Vagina (tissue), 2 donors: ENCODE results near the gene CBX8. TPM values are rescaled to one million over a fixed set of nuclear protein-coding genes. Genes with fewer than 3 reads are reported as not detected.
"Not testable (repeated sequence)": the region's sequence is repeated elsewhere in the genome, so short reads cannot be mapped to it uniquely, and the experiment has no call there.

Source experiments
- DNase-seq, 2 donors: peaks; one replicate each; pipeline ENCODE4 v3.0.0-alpha.2; 2017; ENCODE audit errors: extremely low spot score in 2 of 2
- H3K27ac ChIP-seq: fragments of 200-600 bp; sonication (generic); one replicate; pipeline ENCODE4 v1.5.1; 2019
- H3K27me3 ChIP-seq: fragments of 200-600 bp; sonication (generic); one replicate; pipeline ENCODE4 v1.5.1; 2019
- H3K36me3 ChIP-seq, 2 donors: fragments of 200-600 bp; sonication (generic); one replicate each; pipeline ENCODE4 v1.5.1; 2017 to 2019
- H3K4me1 ChIP-seq: fragments of 200-600 bp; sonication (generic); one replicate; pipeline ENCODE4 v1.5.1; 2019
- H3K4me3 ChIP-seq, 2 donors: fragments of 200-600 bp; sonication (generic); 1 replicate in 1 of 2; 2 replicates in 1 of 2; pipeline ENCODE4 v1.5.1; 2016 to 2019
- H3K9me3 ChIP-seq: fragments of 200-600 bp; sonication (generic); one replicate; pipeline ENCODE4 v1.5.1; 2019
- CTCF ChIP-seq, 3 experiments: fragments of 450-650 bp in 2 of 3; fragments of 200-600 bp in 1 of 3; sonication (generic) in 1 of 3; IDR thresholded peaks; one replicate each; pipeline ENCODE4 v1.5.1; 2017 to 2019; ENCODE audit warnings: antibody characterized with exemption in 3 of 3, mild to moderate bottlenecking in 2 of 3, moderate library complexity in 2 of 3
- POLR2A ChIP-seq, 2 donors: fragments of 450-650 bp; IDR thresholded peaks; one replicate each; pipeline ENCODE4 v1.6.1; 2017; ENCODE audit warnings: antibody characterized with exemption in 2 of 2, mild to moderate bottlenecking in 2 of 2, moderate library complexity in 2 of 2
- POLR2AphosphoS5 ChIP-seq, 2 donors: sonication (generic); formaldehyde crosslinking; IDR thresholded peaks; one replicate each; pipeline ENCODE4 v1.9.0; 2017; ENCODE audit warnings: antibody characterized with exemption in 2 of 2, mild to moderate bottlenecking in 2 of 2, low read depth in 1 of 2; ENCODE audit not compliant: insufficient read depth in 1 of 2
- intact Hi-C: fragments of 100-400 bp; cut with DNase I; formaldehyde crosslinking; loops from one replicate; pipeline ENCODE4 v1.15.1; 2023
- total RNA-seq: library from RNA; depleted of rRNA; stranded (reverse); fragments of >200 nt; gene quantifications from one replicate; pipeline ENCODE4 v1.2.3, GENCODE V29; 2016

CBX8 gene
- total RNA-seq, 1 donor from 2014 or later, result 0.98 TPM

GRCh38 chr17:79775632-79776031 lies 21.2 kb downstream of the CBX8 start:
- no peak for TF ChIP-seq POLR2A (IDR thresholded peaks at IDR 0.05)
- TF ChIP-seq CTCF (IDR thresholded peaks at IDR 0.05), result no peak
- peaks cover 4% of the 10 kb centered on the region for H3K27me3 ChIP-seq
- H3K27ac ChIP-seq, result no peak overlapping the region
- H3K36me3 ChIP-seq, result no peaks in the 10 kb centered on the region
- no peak overlapping the region for H3K4me3 ChIP-seq
- H3K9me3 ChIP-seq, result no peaks in the 10 kb centered on the region
- H3K4me1 ChIP-seq, result peaks cover 24% of the 10 kb centered on the region
- no peak for DNase-seq
- intact Hi-C loops, result no loop called here

- intact Hi-C loops, result no loop called here
- Histone ChIP-seq H3K9me3 (no peaks in the 10 kb centered on the region), H3K36me3 (no peaks in the 10 kb centered on the region), H3K4me3 (no peak overlapping the region), H3K4me1 (peaks cover 24% of the 10 kb centered on the region), H3K27me3 (peaks cover 4% of the 10 kb centered on the region), H3K27ac (no peak overlapping the region)
- DNase-seq, result no peak
- no peak for TF ChIP-seq POLR2AphosphoS5 (IDR thresholded peaks at IDR 0.05; ENCODE audit: insufficient read depth in 1 of 2, low read depth in 1 of 2)
- no peak for TF ChIP-seq CTCF (IDR thresholded peaks at IDR 0.05)
- no peak for TF ChIP-seq POLR2A (IDR thresholded peaks at IDR 0.05)
Observed at GRCh38 chr17:79774561-79774975, 22.3 kb downstream of the CBX8 start.

DNA sequence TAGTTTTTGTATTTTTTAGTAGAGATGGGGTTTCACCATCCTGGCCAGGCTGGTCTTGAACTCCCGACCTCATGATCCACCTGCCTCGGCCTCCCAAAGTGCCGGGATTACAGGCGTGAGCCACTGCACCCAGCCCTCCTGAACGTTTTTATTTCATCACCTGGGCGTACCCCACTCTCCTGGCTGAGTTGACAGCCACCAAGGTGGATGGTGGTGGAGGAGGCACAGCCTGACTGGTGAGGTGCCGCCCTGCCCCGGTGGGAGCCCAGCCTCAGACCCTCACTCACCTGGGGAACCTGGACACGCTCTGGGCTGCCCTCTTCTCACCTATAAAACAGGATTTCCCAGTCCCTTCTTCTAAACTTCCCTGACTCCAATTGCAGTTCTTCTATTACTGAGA lies 24.2 kb downstream of the CBX8 start:
- H3K4me3 ChIP-seq, H3K27ac ChIP-seq, H3K27me3 ChIP-seq, H3K36me3 ChIP-seq, DNase-seq, H3K4me1 ChIP-seq, intact Hi-C loops, H3K9me3 ChIP-seq: not testable (repeated sequence)

DNA sequence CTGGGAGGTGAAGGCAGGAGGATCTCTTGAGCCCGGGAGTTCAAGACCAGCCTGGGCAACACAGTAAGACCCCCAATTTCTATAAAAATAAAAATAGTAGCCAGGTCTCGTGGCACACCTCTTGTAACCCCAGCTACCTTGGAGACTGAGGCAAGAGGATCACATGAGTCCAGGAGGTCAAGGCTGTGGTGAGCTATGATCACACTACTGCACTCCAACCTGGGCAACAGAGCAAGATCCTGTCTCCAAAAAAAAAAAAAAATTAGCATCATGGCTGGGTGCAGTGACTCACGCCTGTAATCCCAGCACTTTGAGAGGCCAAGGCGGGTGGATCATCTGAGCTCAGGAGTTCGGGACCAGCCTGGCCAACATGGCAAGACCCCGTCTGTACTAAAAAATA lies 25.6 kb downstream of the CBX8 start:
- peaks cover 4% of the 10 kb centered on the region for H3K27me3 ChIP-seq
- no peak overlapping the region for H3K4me3 ChIP-seq

DNA sequence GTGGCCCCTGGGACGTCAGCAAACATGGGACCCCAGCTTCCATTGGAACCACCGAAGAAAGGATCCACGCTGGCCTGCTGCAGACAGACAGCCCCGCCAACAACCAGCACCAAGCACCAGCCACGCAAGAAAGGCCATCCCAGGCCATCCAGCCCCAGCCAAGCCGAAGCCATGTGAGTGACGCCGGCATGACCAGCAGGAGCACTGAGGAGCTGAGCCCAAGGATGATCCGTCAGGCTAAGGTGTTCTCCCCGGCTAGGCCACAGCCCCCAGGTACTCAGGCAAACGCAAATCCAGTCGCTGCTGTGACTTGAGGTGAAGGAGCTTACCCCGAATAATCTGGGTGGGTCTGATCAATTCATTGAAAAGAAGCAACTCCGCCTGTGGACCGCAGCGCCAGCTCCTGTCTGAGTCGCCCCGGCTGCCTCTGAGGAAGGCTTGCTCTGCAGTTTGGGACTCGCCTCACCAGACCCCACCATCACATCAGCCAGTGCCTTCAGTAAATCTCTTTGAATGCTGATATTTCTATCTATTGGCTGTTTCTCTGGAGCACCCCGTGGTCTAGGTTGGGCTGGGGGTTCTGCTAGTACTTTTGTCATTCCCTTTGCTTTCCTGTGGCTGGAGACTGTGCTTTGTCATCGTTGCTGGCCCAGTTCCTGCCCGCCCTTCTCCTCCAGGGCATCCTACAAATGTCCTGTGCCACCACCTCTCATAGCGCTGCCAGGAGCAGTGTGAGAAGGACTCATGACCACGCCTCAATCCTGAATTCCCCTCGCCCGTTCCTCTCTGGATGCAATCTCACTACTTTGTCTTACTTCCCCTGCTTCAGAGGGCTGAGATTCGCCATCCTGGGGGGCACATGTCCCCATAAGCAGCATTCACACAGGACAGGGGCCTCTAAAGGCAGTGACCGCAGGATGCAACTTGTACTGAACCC lies 27.0 kb downstream of the CBX8 start:
- Histone ChIP-seq H3K4me3 (no peak overlapping the region), H3K9me3 (no peaks in the 10 kb centered on the region), H3K27me3 (peaks cover 4% of the 10 kb centered on the region), H3K36me3 (no peaks in the 10 kb centered on the region), H3K27ac (no peak overlapping the region), H3K4me1 (no peaks in the 10 kb centered on the region)
- DNase-seq, result no peak
- no peak for TF ChIP-seq POLR2AphosphoS5 (IDR thresholded peaks at IDR 0.05; ENCODE audit: insufficient read depth in 1 of 2, low read depth in 1 of 2)
- TF ChIP-seq POLR2A (IDR thresholded peaks at IDR 0.05), result no peak
- TF ChIP-seq CTCF (IDR thresholded peaks at IDR 0.05), result no peak
- intact Hi-C loops, result no loop called here

More for the DNA sequence above, 25.6 kb downstream of the CBX8 start:
- no peaks in the 10 kb centered on the region for H3K4me1 ChIP-seq
- TF ChIP-seq CTCF (IDR thresholded peaks at IDR 0.05) (no peak), POLR2AphosphoS5 (IDR thresholded peaks at IDR 0.05; ENCODE audit: insufficient read depth in 1 of 2, low read depth in 1 of 2) (no peak), POLR2A (IDR thresholded peaks at IDR 0.05) (no peak)
- intact Hi-C loops, result no loop called here
- DNase-seq, result no peak
- no peaks in the 10 kb centered on the region for H3K36me3 ChIP-seq
- no peak overlapping the region for H3K27ac ChIP-seq
- no peaks in the 10 kb centered on the region for H3K9me3 ChIP-seq
